Ishikawa (cell line): ENCODE data around the gene PABPC3.

ENCODE experiments used
- CEBPB ChIP-seq: IDR thresholded peaks from 2 replicates; pipeline ENCODE4 v1.6.1; 2012
- CREB1 ChIP-seq: IDR thresholded peaks from 2 replicates; pipeline ENCODE4 v1.6.1; 2012; ENCODE audit warnings: low read depth
- EGR1 ChIP-seq: IDR thresholded peaks from 2 replicates; pipeline ENCODE4 v1.6.1; 2012
- EP300 ChIP-seq: IDR thresholded peaks from 2 replicates; pipeline ENCODE4 v1.6.1; 2012; ENCODE audit warnings: borderline replicate concordance
- FOXM1 ChIP-seq: IDR thresholded peaks from 2 replicates; pipeline ENCODE4 v1.6.1; 2012; ENCODE audit warnings: low read depth, borderline replicate concordance
- MAX ChIP-seq: IDR thresholded peaks from 2 replicates; pipeline ENCODE4 v1.6.1; 2012
- NFIC ChIP-seq: IDR thresholded peaks from 2 replicates; pipeline ENCODE4 v1.6.1; 2012
- RAD21 ChIP-seq: IDR thresholded peaks from 2 replicates; pipeline ENCODE4 v1.6.1; 2012; ENCODE audit warnings: low read depth
- REST ChIP-seq: IDR thresholded peaks from 2 replicates; pipeline ENCODE4 v1.6.1; 2012; ENCODE audit warnings: low read depth, mild to moderate bottlenecking
- TAF1 ChIP-seq: IDR thresholded peaks from 2 replicates; pipeline ENCODE4 v1.6.1; 2012; ENCODE audit warnings: low read depth, mild to moderate bottlenecking
- TCF12 ChIP-seq: IDR thresholded peaks from 2 replicates; pipeline ENCODE4 v1.6.1; 2012; ENCODE audit warnings: low read depth
- TEAD4 ChIP-seq: IDR thresholded peaks from 2 replicates; pipeline ENCODE4 v1.6.1; 2012
- USF1 ChIP-seq: IDR thresholded peaks from 2 replicates; pipeline ENCODE4 v1.6.1; 2012
- YY1 ChIP-seq: IDR thresholded peaks from 2 replicates; pipeline ENCODE4 v1.6.1; 2012; ENCODE audit warnings: low read depth
- ZBTB7A ChIP-seq: IDR thresholded peaks from 2 replicates; pipeline ENCODE4 v1.6.1; 2012; ENCODE audit warnings: low read depth

PABPC3 gene

GRCh38 chr13:25062479-25062878 is 33.5 kb upstream of the PABPC3 start:
- TF ChIP-seq EP300 (no peak), NFIC (no peak), RAD21 (no peak), TAF1 (no peak), USF1 (no peak), ZBTB7A (no peak), CREB1 (no peak), TCF12 (no peak), REST (no peak), MAX (no peak), YY1 (no peak), CEBPB (no peak), FOXM1 (no peak), TEAD4 (no peak), EGR1 (no peak)

- TF ChIP-seq EP300, result no peak
- no peak for TF ChIP-seq REST
- no peak for TF ChIP-seq USF1
- TF ChIP-seq TAF1, result no peak
- TF ChIP-seq FOXM1, result no peak
- TF ChIP-seq YY1, result no peak
- no peak for TF ChIP-seq CEBPB
- no peak for TF ChIP-seq NFIC
- TF ChIP-seq EGR1, result no peak
- no peak for TF ChIP-seq CREB1
- no peak for TF ChIP-seq MAX
- TF ChIP-seq RAD21, result no peak
These were observed 31.5 kb upstream of the PABPC3 start for GRCh38 chr13:25064396-25064795.

- TF ChIP-seq EP300, result no peak
These were observed 29.8 kb upstream of the PABPC3 start for GRCh38 chr13:25065974-25066770.

GRCh38 chr13:25067064-25067463 is 28.9 kb upstream of the PABPC3 start:
- TF ChIP-seq EP300, result no peak
- TF ChIP-seq USF1, result no peak
- TF ChIP-seq CREB1, result no peak
- no peak for TF ChIP-seq MAX
- TF ChIP-seq NFIC, result no peak
- TF ChIP-seq TAF1, result no peak
- no peak for TF ChIP-seq RAD21
- no peak for TF ChIP-seq CEBPB
- no peak for TF ChIP-seq FOXM1
- TF ChIP-seq TEAD4, result no peak

- TF ChIP-seq FOXM1 (no peak), EGR1 (no peak), REST (no peak), TAF1 (no peak), CEBPB (no peak), TCF12 (no peak), NFIC (no peak), MAX (no peak), TEAD4 (no peak), USF1 (no peak), ZBTB7A (no peak)
These were observed 27.1 kb upstream of the PABPC3 start for GRCh38 chr13:25068810-25069209.
